Measurements from ENCODE around the gene NPL.

DNA sequence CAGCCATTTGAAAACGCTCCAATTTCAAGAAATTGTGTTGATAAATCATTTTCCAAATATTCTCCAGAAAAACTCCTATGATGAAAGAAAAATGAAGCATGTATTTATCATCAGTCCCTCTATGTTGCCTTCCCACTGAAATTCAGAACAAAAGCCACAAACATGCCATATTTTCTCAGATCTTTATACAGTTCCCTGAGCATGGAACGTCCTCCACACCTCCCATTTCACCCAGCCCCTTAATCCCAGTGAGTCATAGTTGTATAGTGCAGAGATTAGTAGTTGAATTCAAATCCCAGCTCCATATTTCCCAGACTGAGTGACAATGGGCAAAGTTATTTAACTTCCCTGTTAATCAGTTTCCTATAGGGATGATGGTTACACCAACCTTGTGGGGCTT, 20.6 kb upstream of the NPL start:
- TF ChIP-seq, protein P1, sequence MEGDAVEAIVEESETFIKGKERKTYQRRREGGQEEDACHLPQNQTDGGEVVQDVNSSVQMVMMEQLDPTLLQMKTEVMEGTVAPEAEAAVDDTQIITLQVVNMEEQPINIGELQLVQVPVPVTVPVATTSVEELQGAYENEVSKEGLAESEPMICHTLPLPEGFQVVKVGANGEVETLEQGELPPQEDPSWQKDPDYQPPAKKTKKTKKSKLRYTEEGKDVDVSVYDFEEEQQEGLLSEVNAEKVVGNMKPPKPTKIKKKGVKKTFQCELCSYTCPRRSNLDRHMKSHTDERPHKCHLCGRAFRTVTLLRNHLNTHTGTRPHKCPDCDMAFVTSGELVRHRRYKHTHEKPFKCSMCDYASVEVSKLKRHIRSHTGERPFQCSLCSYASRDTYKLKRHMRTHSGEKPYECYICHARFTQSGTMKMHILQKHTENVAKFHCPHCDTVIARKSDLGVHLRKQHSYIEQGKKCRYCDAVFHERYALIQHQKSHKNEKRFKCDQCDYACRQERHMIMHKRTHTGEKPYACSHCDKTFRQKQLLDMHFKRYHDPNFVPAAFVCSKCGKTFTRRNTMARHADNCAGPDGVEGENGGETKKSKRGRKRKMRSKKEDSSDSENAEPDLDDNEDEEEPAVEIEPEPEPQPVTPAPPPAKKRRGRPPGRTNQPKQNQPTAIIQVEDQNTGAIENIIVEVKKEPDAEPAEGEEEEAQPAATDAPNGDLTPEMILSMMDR (IDR thresholded peaks at IDR 0.05; ENCODE audit: low read depth, low read length), result no peak
- no peak for TF ChIP-seq EZH2phosphoT487 (IDR thresholded peaks at IDR 0.05; ENCODE audit: low read depth)

Measured in OCI-LY3 (cell line).